GM18502 (cell line): Measurements from ENCODE around the gene BTBD9.

Experiments
- ATAC-seq: cut with Tn5 transposase; IDR thresholded peaks from one replicate; pipeline ENCODE4 v1.9.1; 2021; ENCODE audit warnings: mild to moderate bottlenecking; ENCODE audit not compliant: unreplicated experiment, poor library complexity

Gene BTBD9

DNA sequence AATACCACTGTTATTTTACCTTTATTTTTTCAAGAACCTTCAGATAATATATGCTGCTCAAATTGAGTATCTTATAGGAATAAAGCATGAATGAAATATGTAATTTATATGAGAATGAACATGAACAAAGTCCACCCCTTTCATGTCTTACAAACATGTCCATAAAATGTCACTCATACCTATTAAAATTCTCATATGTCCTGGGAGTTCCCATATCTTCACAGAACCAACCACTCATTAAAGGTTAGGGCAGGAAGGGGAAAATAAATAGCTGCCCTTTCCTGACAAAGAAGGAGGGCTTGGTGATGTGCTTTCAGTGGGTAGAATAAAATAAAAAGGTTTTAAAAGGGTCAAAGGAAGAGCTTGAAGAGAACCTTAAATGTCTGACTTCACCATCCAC lies 125.3 kb downstream of the BTBD9 start:
- no peak for ATAC-seq

DNA sequence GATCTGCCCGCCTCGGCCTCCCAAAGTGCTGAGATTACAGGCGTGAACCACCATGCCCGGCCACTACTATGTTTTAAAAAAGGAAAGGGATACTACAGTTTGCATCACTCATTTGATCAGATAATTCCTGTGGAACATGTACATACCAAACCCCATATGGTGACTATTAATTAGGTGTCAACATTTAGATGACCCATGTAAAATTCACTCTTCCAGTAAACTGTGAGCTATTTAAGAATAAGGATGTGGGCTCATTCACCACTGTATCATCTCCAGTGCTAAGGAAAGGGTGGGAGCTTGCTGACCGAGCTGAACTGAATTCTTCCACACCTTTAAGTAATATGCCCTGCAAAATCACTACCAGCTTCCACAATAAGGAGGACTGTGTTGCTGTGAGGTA lies 127.5 kb downstream of the BTBD9 start:
- ATAC-seq, result no peak

DNA sequence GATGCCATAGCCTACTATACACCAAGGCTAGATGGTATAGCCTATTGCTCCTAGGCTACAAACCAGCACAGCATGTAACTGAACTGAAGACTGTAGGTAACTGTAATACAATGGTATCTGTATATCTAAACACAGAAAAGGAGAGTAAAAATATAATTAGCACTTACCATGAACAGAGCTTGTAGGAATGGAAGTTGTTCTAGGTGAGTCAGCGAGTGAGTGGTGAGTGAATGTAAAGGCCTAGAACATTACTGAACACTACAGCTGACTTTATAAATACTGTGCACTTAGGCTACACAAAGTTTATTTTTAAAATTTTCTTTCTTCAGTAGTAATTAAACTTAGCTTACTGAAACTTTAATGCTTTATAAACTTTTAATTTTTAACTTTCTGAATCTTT lies 129.5 kb downstream of the BTBD9 start:
- no peak for ATAC-seq

DNA sequence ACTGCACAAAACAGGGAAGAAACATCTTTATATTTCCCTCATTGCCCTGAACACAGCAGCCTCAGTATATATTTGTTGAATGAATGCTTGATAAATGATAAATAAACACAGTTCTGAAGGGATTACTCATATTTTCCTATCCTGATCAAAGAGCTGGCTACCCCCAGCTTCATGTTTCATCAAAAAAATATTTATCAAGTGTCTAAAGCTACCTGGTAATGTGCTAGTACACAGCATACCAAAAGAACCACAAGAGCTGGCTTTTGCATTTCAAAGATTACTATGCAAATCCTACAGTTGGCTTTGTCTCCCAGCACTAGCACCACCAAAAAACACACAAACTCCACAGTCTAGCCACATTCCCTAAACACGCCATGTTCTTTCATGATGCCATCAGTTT lies 130.0 kb downstream of the BTBD9 start:
- ATAC-seq, result no peak

DNA sequence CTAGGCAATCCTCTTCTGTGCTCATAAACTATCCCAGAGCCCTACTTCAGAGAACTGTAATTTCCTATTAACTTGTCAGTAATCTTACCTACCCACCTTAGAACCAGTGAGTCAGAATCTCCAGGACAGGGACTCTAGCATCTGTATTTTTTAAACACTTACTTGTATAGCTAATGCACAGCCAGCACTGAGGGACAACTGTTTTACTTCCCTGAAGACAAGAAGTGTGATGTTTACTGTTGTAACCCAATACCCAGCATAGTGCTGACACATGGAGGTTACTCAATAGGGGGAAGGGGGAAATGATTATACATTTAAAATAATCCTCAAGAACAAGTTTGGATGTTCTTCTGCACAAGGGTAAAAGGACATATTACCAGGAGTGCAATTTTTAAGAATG lies 130.8 kb downstream of the BTBD9 start:
- no peak for ATAC-seq

DNA sequence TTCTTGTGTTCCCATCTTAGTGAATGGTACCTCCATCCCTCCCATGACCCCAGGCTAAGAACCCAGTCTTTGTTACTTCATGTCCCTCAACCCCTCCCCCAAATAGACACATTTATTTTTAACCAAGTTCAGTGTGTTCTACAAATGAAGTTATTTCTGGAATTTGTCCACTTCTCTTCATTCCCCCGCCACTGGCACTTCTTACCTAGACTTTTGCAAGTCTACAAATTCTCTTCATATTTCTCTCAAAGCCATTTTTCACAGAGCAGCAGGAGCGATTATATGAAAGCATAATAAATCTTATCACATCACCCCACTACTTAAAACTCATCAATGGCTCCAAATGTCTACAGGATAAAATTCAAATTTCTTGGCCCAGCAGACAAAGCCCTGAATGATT lies 131.4 kb downstream of the BTBD9 start:
- ATAC-seq, result no peak

DNA sequence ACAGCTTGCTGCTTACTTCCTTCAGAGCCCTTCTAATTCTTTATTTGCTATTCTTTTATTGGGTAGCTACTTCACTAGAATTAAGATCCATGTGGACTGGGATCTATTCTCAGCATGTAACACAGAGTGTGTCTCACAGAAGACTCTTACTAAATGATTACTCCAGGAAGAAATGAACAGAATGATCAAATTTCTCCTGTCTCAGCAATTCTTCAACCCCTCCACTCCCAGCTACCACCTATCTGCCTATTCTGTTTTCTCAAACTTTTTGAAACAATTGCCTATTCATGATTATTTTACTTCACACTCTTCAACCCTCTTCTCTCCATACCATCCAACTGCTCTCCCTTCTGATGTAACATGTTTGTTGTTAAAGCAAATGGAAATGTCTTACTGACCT lies 132.6 kb downstream of the BTBD9 start:
- no peak for ATAC-seq

DNA sequence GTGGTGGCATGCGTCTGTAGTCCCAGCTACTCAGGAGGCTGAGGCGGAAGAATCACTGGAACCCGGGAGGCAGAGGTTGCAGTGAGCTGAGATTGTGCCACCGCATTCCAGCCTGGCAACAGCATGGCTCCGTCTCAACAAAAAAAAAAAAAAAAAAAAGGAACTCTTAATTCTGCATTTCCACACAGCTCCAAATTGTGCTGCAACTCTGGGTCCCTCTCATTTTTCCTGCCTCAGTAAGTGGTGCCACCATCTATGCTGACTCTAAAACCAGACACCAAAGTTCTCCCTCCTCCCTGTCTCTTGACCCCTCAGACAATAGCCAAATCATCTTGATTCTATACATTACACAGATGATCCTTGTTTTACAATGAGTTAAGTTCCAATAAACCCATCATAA lies 133.9 kb downstream of the BTBD9 start:
- ATAC-seq, result no peak

DNA sequence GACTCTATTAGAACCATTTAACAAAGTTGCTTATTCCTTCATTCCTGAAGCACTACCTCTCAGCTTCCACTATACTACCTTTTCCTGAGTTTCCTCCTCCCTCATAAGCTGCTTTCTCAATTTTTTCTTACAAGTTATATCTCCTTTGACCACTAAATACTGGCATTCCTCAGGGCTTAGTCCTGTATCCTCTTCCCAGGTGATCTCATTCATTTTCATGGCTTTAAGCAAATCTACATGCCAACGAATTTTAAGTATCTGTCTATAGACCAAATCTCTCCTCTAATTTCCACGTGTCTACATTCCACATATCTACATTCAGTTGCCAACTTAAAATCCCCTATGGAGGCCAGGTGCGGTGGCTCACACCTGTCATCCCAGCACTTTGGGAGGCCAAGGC lies 134.7 kb downstream of the BTBD9 start:
- no peak for ATAC-seq

DNA sequence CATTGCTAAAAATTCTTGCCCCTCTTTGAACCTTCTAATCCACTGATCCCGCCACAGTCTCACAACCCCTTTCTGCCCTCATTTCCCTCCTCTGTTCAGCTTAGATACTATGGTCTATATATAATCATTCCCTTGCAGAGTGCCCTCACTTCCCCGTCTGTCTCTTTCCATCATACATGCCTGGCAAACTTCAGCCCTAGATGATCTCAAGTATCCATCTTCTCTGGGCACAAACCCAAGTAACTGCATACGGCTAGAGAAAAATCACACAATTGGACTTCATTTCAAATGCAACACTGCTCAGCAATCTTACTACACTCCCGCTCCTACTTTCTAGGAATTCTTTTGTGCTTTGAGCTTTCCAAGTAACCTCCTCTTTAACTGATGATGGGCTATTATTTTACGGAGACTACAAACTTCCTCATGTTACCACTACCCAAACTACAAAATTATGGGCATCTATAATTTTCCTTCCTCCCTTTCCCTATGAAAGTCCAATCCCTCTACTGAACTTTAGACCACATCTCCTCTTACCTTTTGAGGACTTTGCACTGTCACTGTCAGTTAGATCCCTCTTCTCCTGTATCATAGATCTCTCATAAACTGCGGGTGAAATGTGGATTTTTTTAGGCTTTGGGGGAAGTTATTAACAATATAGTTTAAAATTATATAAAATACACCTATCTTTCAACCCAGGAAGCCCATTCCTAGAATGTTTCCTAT lies 135.6 kb downstream of the BTBD9 start:
- no peak for ATAC-seq

DNA sequence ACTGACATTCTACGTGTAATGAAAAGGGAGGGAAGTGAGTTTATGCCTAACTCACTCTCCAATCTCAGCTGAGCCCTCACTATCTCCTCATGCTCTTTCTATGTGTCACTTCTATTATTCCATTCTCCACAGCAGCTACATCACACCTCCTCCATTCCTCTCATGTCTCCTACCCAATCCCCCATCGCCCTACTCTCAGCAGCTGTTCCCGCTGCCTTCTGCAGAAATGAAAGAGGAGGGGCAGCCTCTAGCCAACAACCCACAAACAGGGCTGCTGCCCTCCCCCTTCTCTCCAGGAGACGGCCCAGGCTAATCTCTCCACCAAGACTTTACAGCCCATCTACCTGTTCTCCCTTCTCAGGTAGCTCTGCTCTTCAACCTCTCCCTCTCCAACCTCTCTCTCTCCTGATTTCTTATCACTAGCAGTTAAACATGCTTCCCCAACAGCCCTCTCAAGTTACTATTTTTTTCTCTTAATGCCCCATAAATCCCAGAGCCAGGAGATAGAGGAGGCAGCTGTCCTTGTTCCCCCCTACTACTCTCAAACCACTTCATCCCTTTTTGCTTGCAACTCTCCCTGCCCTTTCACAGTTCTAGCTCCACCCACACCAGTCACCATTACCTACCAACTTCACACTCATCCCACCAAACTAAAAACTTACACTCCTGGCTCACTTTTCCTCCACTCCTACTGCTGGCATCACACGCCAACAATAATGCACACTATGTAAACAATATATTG lies 136.5 kb downstream of the BTBD9 start:
- ATAC-seq, result no peak

DNA sequence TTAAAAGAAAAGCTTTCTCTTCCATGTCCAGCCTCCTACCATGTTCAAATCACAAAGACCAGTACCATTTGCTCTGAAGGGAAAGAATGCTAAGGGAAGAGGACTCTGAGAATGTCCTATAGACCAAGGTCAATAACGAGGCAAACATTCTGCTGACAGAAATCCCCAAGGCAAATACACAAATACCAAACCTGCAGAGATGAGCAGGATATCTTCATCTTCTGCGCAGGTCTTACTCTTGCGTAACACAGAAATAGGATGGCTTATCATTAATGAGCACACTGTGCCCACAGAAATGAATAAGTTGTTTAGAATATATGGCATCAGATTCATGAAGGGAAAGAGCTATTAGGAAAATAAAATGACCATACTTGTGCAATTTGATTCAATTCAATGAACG lies 137.3 kb downstream of the BTBD9 start:
- ATAC-seq, result no peak

DNA sequence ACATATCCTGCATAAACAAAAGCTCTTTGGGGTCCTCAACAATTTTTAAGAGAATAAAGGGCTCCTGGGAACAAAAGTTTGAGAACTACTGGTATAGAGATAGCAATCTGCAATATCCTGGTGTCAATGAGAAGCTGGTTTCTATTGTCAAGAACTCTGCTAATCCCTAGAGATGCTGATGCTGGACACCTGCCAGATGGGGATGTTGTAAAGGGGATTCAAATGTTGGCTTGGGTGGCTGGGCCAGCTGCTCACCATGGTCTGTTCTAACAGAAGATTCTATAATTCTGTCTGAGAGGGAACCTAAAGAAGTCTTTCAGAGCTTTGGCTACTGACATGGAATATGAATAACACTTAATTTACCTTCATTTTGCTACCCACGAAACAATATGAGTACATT lies 137.8 kb downstream of the BTBD9 start:
- ATAC-seq, result no peak

DNA sequence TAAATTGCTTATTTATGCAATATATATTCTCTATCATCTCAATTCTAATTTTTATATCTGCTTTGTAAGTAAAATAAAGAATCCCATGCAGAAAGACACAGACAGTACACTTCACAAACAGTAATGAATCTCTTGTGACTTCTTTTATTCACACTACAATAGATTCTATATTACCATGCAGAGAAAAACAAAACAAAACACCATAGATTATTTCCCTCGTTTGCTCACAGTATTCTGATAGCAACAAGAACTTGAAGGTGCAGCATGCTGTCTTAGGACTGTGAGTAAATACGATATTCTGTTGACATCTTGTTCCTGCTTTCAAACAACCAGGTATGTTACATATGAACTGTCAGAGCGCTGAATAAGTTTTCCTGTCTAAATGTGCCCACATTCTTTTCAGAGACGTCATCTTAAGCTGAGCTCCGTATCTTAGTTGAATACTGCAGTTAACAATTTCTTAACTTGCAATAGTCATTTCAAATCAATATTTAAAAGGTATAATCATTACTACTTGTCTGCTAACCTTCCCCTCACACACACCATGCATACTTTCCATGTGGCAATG lies 140.1 kb downstream of the BTBD9 start:
- no peak for ATAC-seq

DNA sequence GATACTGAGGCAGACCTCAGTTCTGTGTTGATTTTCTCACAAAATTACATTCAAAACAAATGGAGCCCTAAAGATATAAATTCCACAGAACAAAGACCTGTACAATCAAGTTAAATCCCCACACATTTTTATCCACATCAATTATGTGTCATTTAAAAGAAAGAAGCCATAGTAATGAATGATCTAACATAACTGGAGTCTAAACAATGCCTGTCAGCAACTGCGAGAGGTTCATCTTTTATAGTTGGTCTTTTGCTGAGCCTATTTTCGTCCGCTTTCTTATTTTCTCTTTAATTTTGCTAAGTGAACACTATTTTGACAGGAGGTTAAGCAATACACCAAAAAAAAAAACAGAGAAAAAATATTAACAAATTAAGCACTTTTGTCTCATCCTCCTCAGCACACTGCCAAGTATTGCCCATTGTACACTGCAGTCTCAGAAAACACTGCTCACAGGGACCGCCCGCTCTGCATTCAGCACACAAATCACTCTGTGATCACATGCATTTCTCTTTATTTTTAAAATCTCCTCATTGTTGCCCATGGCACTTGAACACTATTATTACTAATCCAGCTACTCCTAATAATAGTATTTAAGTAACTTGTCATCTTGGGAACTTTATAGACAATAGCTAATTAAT lies 140.8 kb downstream of the BTBD9 start:
- ATAC-seq, result no peak

DNA sequence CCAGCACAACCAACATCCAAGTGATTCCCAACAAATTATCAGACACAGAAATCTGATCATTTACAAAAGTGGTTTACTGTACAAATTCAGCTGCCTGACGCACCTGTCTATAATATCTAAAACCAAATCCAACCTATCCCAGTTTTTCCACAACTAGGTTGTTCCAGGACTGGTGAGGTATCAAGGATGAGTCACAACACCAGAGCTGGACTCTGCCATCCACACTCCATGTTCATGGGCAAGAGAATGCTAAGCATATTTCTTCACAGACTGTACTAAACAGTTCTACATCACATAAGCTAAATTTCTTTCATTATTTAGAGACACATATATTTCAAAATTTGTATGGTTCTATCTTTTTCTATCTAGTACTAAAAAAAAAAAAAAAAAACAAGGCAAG lies 141.6 kb downstream of the BTBD9 start:
- ATAC-seq, result no peak

DNA sequence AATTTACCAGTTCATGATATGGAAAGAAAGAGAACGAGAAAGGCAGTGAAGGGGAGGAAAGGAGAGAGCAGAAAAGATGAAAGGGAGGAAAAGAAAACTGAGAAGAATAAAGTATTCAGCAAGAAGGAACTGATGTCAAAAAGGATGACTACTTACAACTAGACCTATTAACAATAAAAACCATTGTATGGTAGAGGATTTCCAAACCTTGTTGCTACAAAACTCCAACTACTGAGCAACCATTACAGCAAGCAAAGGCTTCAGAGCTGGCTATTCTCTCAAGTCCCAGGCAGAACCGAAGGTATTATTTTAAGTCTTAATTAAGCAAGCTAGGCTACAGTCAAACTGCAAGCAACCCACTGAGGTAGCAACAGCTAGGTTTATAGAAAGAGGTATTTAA lies 142.2 kb downstream of the BTBD9 start:
- no peak for ATAC-seq

DNA sequence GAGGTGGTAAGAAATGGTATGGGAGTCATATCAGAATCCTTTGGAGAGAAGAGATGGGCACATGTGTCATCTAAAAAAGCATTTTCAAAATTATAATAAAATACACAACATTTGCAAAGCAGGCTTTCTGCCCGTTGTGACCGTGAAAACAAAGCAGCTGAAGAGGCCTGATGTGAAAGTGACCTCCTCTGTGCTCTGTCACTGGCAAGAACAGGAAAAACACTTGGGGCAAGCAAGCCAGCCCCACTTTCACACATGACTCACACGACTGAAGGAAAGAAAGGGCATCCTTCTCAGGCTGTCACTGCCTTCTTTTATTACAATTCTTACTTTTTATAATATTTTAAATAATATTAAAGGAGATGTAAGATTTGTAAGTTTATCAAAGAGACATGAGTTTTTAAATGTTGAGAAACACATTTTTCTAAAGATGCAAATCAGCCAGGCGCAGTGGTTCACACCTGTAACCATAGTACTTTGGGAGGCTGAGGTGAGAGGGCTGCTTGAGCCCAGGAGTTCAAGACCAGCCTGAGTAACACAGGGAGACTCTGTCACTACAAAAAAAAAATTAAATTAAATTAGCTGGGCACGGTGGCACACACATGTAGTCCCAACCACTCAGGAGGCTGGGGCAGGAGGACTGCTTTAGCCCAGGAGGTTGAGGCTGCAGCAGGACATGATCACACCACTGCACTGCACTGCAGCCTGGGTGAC lies 143.7 kb downstream of the BTBD9 start:
- ATAC-seq, result peak; percentile 54

DNA sequence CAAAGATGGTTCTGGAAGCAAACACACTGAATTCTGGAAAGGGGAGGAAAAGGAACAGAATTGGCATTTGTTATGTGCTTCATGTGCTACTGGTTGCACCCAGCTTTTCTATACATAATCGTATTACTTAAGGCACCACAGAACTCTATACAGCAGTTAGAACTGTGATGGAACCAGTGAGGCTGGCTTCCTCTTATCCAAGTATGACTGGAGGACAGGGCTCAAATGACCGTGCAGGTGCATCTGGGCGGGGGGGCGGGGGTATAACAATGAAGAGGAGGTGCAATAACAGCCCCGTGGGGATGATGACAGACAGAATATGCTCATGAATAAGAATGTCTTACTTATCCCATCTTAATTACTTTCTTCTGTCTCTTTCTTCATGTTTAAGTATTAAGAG lies 144.2 kb downstream of the BTBD9 start:
- ATAC-seq, result no peak

DNA sequence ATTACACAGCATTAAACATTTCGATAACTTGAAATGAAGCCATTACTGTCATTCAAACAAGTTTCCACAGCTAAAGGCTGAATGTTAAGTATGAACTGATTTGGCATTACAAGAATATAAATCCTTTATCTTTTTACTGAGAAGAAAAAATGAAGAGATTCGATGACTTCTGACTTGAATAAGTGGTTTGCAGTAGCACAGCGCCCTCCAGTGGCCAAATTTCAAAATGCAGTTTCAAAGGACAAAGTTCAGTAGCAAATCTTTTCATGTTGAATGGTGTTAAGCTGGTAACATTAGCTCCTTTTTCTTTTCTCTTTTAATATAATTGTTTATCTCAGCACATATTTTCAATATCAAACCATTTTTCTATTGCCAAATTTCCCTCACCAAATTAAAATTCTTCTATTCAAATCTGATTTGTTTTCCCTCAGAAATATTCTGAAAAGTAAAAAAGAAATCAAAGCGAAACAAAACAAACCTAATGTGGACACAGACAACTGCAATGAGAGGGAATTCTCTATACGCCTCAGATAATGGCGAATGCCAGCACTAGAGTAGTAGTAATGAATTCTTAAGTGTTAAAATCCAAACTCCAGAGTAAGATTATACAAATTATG lies 145.7 kb downstream of the BTBD9 start:
- ATAC-seq, result no peak
